Lung (tissue), 12 donors: Measurements from ENCODE around the gene USH1G. TPM values are rescaled to one million over a fixed set of nuclear protein-coding genes. Genes with fewer than 3 reads are reported as not detected.

Experiments used
- ATAC-seq: fragments of 200-7000 bp; cut with Tn5 transposase; one replicate; pipeline ENCODE4 v1.9.1; 2020; ENCODE audit warnings: moderate number of reproducible peaks; ENCODE audit not compliant: insufficient read depth, low FRiP score
- DNase-seq, 3 donors: peaks; one replicate each; pipeline ENCODE4 v3.0.0-alpha.2; 2013 to 2017
- H3K27ac ChIP-seq, 2 donors: one replicate each; pipeline ENCODE4 v1.5.1; 2013; ENCODE audit warnings: mild to moderate bottlenecking in 2 of 2, moderate library complexity in 2 of 2, control low read depth in 1 of 2, inconsistent platforms in 1 of 2, low read depth in 1 of 2, low read length in 1 of 2
- H3K27me3 ChIP-seq, 3 donors: one replicate each; pipeline ENCODE4 v1.5.1; 2013; ENCODE audit warnings: low read length in 2 of 3; ENCODE audit not compliant: control insufficient read depth in 3 of 3, insufficient read depth in 3 of 3
- H3K36me3 ChIP-seq, 4 donors: one replicate each; pipeline ENCODE4 v1.5.1; 2013; ENCODE audit warnings: low read length in 4 of 4, mild to moderate bottlenecking in 1 of 4, moderate library complexity in 1 of 4; ENCODE audit not compliant: control insufficient read depth in 4 of 4, insufficient read depth in 4 of 4
- H3K4me1 ChIP-seq, 5 donors: one replicate each; pipeline ENCODE4 v1.5.1; 2013; ENCODE audit warnings: low read length in 5 of 5, mild to moderate bottlenecking in 2 of 5, moderate library complexity in 1 of 5; ENCODE audit not compliant: control insufficient read depth in 5 of 5, insufficient read depth in 5 of 5
- H3K4me3 ChIP-seq: one replicate; pipeline ENCODE4 v1.5.1; 2013; ENCODE audit warnings: mild to moderate bottlenecking, control low read depth, moderate library complexity
- H3K9ac ChIP-seq, 2 donors: one replicate each; pipeline ENCODE4 v1.5.1; 2013; ENCODE audit warnings: low read length in 2 of 2, control low read depth in 1 of 2; ENCODE audit not compliant: insufficient read depth in 1 of 2
- H3K9me3 ChIP-seq, 4 donors: one replicate each; pipeline ENCODE4 v1.5.1; 2013; ENCODE audit warnings: low read length in 3 of 4, mild to moderate bottlenecking in 1 of 4, moderate library complexity in 1 of 4; ENCODE audit not compliant: control insufficient read depth in 4 of 4, insufficient read depth in 3 of 4
- CTCF ChIP-seq: IDR thresholded peaks from 2 replicates; pipeline ENCODE4 v1.5.1; 2012; ENCODE audit warnings: mild to moderate bottlenecking; ENCODE audit errors: control extremely low read depth, extremely low read depth
- WGBS, 2 donors: extraction: QIAGEN DNeasy Blood & Tissue Kit; methylation state at CpG; one replicate each; pipeline ENCODE4 v1.1.7; 2013; 5-methylcytosine and 5-hydroxymethylcytosine counted together
- polyA plus RNA-seq, 2 donors: library from polyadenylated mRNA; stranded (reverse); fragments of 200-250 nt; gene quantifications; one replicate each; pipeline ENCODE4 v1.2.1, GENCODE V29; 2013
- total RNA-seq, 2 donors: library from RNA; depleted of rRNA in 1 of 2; stranded (reverse); fragments of >200 nt in 1 of 2; gene quantifications; one replicate each; pipeline ENCODE4 v1.2.1, GENCODE V29; 2014 to 2021
- donor health status: control.
- donor health status: control.
- donor health status: Bipolar disorder and iron deficiency.
- donor health status: healthy.
- donor health status: DM: yes; HTN: yes; CAD: no.

Gene USH1G
- total and polyA plus RNA-seq, 4 donors: 0.01 TPM; not detected in 3

- no peak for TF ChIP-seq CTCF
- peaks cover 0 to 7% (median 0%) of the 10 kb centered on the region in 5 donors for H3K4me1 ChIP-seq
- peaks cover 0 to 2% (median 0%) of the 10 kb centered on the region in 4 donors for H3K36me3 ChIP-seq
- WGBS, 2 donors: 60 to 72% methylated on average over 12 of the region's 12 CpGs
- H3K4me3 ChIP-seq: no peak overlapping the region
- H3K27me3 ChIP-seq: no peaks in the 10 kb centered on the region
- H3K9ac ChIP-seq: no peak overlapping the region
- DNase-seq (no peak), ATAC-seq (no peak)
- no peak overlapping the region for H3K27ac ChIP-seq
- peaks cover 0 to 2% (median 0%) of the 10 kb centered on the region in 4 donors for H3K9me3 ChIP-seq
These were observed 54.7 kb downstream of the USH1G start for GRCh38 chr17:74868251-74868907.

GRCh38 chr17:74866198-74866835 lies 56.7 kb downstream of the USH1G start:
- Histone ChIP-seq H3K4me3 (no peak overlapping the region), H3K9ac (no peak overlapping the region), H3K36me3 (peaks cover 0 to 2% (median 0%) of the 10 kb centered on the region in 4 donors), H3K9me3 (peaks cover 0 to 2% (median 0%) of the 10 kb centered on the region in 4 donors), H3K27me3 (peaks cover 0 to 8% (median 4%) of the 10 kb centered on the region in 3 donors), H3K27ac (no peak overlapping the region), H3K4me1 (peaks cover 0 to 5% (median 1%) of the 10 kb centered on the region in 5 donors)
- 85 to 87% methylated on average over 19 of the region's 19 CpGs for WGBS, 2 donors
- DNase-seq (no peak), ATAC-seq (no peak)
- no peak for TF ChIP-seq CTCF

Other genes with a start within 250 kb of the USH1G start
- 10 to 100 TPM in 1 of 2 donors, 1 to 10 TPM in 1; 8.6 to 30.8 TPM for gene CD300LF, start 210.3 kb downstream of the USH1G start, total RNA-seq
- gene CD300LF, start 210.3 kb downstream of the USH1G start, polyA plus RNA-seq: 10 to 100 TPM; 21.7 to 35.1 TPM
- 1 to 10 TPM; 5.9 to 7.3 TPM for gene RAB37, start 186.0 kb downstream of the USH1G start, total RNA-seq
- gene RAB37, start 186.0 kb downstream of the USH1G start, polyA plus RNA-seq: 1 to 10 TPM; 3.2 to 6.0 TPM
- 10 to 100 TPM; 18.3 to 58.2 TPM for gene NHERF1, start 174.6 kb downstream of the USH1G start, total RNA-seq
- gene NHERF1, start 174.6 kb downstream of the USH1G start, polyA plus RNA-seq: 10 to 100 TPM; 18.6 to 37.6 TPM
- 10 to 100 TPM; 27.1 to 47.4 TPM for gene NAT9, start 146.9 kb downstream of the USH1G start, total RNA-seq
- 10 to 100 TPM; 36.5 to 36.7 TPM for gene NAT9, start 146.9 kb downstream of the USH1G start, polyA plus RNA-seq
- under 1 TPM in 1 of 2 donors, not detected in 1; 0.03 TPM for gene GRIN2C, start 63.4 kb downstream of the USH1G start, total RNA-seq
- under 1 TPM; 0.01 to 0.02 TPM for gene GRIN2C, start 63.4 kb downstream of the USH1G start, polyA plus RNA-seq
- gene FDXR, start 50.3 kb downstream of the USH1G start, total RNA-seq: 10 to 100 TPM in 1 of 2 donors, 1 to 10 TPM in 1; 7.8 to 17.5 TPM
- gene FDXR, start 50.3 kb downstream of the USH1G start, polyA plus RNA-seq: 10 to 100 TPM; 10.2 to 11.1 TPM
- gene FADS6, start 29.6 kb downstream of the USH1G start, total RNA-seq: not detected
- gene FADS6, start 29.6 kb downstream of the USH1G start, polyA plus RNA-seq: not detected
- gene OTOP2, start 1.0 kb upstream of the USH1G start, total RNA-seq: not detected
- not detected for gene OTOP2, start 1.0 kb upstream of the USH1G start, polyA plus RNA-seq
- gene OTOP3, start 12.6 kb upstream of the USH1G start, total RNA-seq: not detected
- not detected for gene OTOP3, start 12.6 kb upstream of the USH1G start, polyA plus RNA-seq
- gene HID1, start 49.5 kb upstream of the USH1G start, total RNA-seq: 10 to 100 TPM; 34.8 to 42.1 TPM
- gene HID1, start 49.5 kb upstream of the USH1G start, polyA plus RNA-seq: 10 to 100 TPM; 15.2 to 23.7 TPM
- gene CDR2L, start 64.4 kb upstream of the USH1G start, total RNA-seq: 10 to 100 TPM; 11.5 to 19.0 TPM
- 10 to 100 TPM in 1 of 2 donors, 1 to 10 TPM in 1; 8.5 to 10.9 TPM for gene CDR2L, start 64.4 kb upstream of the USH1G start, polyA plus RNA-seq
- gene MRPL58, start 89.4 kb upstream of the USH1G start, total RNA-seq: 10 to 100 TPM; 14.7 to 33.1 TPM
- gene MRPL58, start 89.4 kb upstream of the USH1G start, polyA plus RNA-seq: 10 to 100 TPM; 38.3 to 55.5 TPM
- 100 to 1,000 TPM; 110 to 238 TPM for gene ATP5PD, start 123.7 kb upstream of the USH1G start, total RNA-seq
- gene ATP5PD, start 123.7 kb upstream of the USH1G start, polyA plus RNA-seq: 100 to 1,000 TPM; 277 to 736 TPM
- gene KCTD2, start 124.0 kb upstream of the USH1G start, total RNA-seq: 10 to 100 TPM; 21.0 to 22.3 TPM
- gene KCTD2, start 124.0 kb upstream of the USH1G start, polyA plus RNA-seq: 10 to 100 TPM; 15.1 to 17.8 TPM
- 10 to 100 TPM; 36.7 to 74.0 TPM for gene SLC16A5, start 164.7 kb upstream of the USH1G start, total RNA-seq
- 10 to 100 TPM; 27.9 to 48.0 TPM for gene SLC16A5, start 164.7 kb upstream of the USH1G start, polyA plus RNA-seq
- 10 to 100 TPM in 1 of 2 donors, 1 to 10 TPM in 1; 8.1 to 19.2 TPM for gene ARMC7, start 186.7 kb upstream of the USH1G start, total RNA-seq
- 10 to 100 TPM; 10.2 to 13.5 TPM for gene ARMC7, start 186.7 kb upstream of the USH1G start, polyA plus RNA-seq
- 10 to 100 TPM; 64.4 to 75.3 TPM for gene NT5C, start 208.5 kb upstream of the USH1G start, total RNA-seq
- 10 to 100 TPM; 81.2 to 96.3 TPM for gene NT5C, start 208.5 kb upstream of the USH1G start, polyA plus RNA-seq
- gene JPT1, start 231.3 kb upstream of the USH1G start, total RNA-seq: 10 to 100 TPM; 35.1 to 60.7 TPM
- gene JPT1, start 231.3 kb upstream of the USH1G start, polyA plus RNA-seq: 100 to 1,000 TPM; 134 to 140 TPM